Activated CD4-positive, alpha-beta T cell treated with anti-CD3 and anti-CD28 coated beads, Interleukin-2, Interleukin-4, amounts not matched to agents 100 ng/mL and 50 ng/mL, durations not matched to agents 16 hours and 8 hours (primary cell): ENCODE data around the gene KCNT2.
"Not testable (repeated sequence)": the region's sequence is repeated elsewhere in the genome, so short reads cannot be mapped to it uniquely, and the experiment has no call there.

Source experiments
- DNase-seq: peaks from one replicate; pipeline ENCODE4 v3.0.0-alpha.2; 2020; ENCODE audit warnings: low spot score

KCNT2 gene

DNA sequence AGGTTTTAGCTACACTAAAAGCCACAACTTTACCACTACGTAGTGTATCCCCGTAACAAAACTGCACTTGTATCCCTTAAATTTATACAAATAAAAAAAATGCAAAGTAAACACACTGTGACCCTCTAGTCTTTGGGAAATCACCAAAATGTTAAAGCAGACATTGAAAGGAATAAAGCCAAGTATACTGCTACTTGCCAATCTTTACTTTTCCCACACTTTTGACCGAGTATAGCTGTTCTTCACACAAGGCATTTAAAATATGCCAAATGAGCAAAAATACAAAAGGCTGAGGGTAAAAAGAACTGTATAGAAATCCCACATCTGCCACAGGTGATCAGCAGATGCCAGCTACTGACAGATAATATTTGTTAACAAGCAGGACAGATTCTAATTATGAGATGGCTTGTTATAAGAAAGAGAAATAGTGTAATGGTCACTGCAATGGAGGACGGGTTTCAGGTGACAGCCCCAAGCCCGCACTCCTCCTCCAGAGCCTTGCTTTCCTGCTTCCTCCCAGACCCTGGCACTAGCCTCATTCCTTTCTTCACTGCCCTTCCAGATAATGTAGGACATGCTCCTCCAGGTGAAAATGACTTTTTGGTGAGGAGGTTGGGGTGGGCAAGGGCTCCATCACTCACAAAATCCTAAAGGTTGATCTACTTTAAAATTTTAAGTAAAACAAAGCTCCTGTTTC lies 18.1 kb downstream of the KCNT2 start:
- no peak for DNase-seq

DNA sequence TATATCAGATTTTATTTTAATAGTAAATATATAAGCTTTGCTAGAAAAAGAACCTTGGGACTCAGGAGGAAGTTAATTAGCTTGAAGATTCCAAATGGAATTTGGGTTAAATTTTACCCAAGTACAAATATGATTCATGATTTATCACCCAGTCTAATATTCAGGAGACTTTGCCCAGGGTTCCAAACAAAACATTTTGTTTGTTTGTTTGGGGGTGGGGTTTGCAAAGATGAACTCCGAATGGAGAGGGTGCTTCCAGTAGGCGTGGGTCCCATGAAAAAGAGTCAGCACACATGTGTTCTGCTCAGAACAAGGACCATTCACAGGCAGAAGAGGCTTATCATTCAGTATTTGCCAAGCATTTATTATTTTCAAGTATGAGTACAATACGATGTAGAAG lies 23.5 kb downstream of the KCNT2 start:
- no peak for DNase-seq

DNA sequence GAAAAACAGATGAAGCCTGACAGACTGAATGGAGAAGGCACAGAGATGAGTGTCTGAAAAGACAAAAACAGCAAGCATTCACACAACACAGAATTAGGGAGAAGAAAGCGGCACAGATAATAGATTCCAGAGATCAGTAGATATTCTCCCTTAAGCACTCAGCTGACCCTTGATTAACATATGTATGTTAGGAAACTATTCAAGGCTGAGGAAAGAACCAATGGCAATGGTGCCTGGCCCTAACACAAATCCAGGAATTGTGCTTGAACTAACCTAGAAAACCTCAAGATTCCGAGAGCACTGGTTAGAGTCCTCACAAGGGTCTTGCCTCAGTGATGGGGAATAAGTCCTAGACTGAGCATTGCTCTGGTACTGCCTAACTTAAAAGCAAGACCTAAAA lies 30.9 kb downstream of the KCNT2 start:
- DNase-seq, result no peak

DNA sequence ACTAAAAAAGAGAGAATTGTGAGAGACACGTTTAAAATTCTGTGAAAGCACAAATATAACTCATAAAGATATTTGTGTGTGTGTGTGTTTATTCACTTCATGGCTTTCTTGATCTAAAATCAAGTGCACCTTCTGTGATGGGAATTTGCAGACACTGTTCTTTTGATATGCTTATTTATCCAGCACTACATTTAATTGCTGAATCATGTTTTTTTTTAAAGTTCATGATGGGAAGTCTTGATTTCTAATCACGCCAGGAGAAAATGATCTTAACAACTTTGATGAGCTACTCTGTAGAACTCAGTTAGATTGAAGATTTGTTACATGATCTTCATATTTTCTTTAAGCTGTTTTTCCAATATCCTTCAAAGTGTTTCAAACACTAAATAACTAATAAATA lies 35.0 kb downstream of the KCNT2 start:
- no peak for DNase-seq

DNA sequence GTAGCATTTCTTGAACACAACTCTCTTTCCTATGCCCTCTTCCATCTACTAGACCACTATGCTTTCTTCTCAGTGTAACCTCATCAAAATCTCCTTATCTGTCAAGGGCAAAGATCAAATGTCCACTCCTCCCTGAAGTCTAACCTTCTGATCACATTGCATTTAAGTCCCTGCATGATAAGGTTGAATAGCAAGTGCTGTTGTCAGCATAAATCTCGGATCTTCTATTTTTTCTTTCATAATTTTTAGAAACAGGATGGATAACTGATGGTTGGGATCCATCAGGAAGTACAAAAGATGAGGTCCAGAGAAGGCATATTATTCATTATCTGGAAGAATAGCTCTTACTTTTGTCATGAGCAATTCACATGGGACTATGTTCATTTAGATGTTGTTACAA lies 41.0 kb downstream of the KCNT2 start:
- no peak for DNase-seq

DNA sequence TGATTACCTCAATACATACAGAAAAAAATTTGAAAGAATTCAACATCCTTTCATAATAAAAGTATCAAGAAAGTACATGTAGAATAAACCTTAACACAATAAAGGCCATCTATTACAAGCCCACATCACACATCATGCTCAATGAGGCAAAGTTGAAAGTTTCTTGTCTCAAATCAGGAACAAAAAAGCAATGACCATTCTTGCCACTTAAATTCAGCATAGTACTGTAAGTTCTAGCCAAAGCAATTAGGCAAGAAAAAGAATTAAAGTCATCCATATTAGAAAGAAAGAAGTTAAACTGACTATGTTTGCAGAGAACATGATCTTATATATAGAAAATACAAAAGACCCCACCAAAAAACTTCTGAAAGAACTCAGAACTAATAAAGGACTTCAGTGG lies 44.5 kb downstream of the KCNT2 start:
- no peak for DNase-seq

DNA sequence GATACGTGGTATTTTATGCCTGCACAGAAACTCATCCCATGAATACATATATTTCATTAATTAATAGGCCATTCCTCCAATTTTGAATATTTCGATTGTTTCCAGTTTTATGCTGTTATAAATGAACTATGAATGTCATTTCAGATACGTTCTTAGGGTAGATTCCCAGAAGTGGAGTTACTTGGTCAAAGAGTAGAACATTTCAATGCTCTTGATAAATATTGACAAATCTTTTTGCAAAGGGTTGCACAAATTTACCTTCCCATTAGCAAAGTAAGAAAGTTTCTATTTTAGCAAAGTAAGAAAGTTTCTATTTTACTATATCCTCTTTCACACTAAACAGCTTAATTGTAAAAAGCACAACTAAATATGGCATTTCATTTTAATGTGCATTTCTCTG lies 48.9 kb downstream of the KCNT2 start:
- no peak for DNase-seq

DNA sequence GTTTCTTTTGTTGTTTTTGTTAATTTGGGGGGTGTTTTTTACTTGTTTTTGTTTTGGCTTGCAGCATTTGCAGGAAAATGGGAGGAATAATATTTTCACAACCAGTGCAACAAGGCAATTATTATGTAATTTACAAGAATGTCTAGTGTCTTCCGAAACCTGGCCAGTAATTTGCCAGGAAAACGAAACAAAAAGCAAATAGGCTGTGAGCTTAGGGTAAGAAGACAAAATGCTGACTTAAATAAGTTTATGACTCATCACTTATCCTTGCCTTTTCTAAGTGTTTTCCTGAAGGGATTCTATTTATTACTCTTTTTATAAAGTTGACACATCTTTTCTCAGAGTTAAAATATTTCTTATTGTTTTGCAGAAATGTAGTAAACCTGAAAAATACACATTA lies 49.8 kb downstream of the KCNT2 start:
- no peak for DNase-seq

DNA sequence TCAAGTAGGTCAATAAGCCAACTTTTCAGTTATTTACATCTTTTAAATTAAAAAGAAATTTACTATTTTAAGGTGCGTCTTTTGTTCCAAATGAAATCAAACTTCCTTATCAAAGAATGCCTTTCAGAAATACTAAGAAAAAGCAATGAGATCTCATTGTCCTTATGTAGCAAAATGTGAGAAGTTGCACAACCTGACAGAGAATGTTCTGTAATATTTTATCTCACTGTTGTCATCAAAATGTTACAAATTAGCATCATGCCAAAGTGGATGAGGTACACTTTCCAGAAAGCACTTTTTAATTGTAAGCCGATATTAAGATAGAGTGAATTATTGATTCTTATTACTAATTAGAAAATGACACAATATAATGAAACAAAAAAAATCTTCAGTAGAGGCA lies 50.4 kb downstream of the KCNT2 start:
- DNase-seq, result no peak

DNA sequence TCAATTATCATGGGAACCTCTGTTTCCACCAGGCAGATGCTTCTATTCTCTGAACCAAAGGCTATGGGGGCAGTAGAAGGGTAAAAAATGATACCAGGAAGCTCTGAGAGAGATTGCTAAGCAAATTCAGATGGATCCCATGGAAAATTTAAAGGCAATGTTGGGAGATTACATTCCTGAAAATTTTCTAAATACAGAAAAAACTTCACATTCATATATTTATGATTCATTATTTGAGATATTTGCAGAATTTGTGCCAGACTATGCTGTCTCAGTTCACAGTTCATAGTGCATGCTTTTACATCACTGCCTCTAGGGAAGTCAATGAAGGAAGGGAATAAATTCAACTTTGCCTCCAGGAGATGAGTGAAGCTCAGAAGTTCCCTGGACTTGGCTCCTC lies 57.5 kb downstream of the KCNT2 start:
- no peak for DNase-seq

DNA sequence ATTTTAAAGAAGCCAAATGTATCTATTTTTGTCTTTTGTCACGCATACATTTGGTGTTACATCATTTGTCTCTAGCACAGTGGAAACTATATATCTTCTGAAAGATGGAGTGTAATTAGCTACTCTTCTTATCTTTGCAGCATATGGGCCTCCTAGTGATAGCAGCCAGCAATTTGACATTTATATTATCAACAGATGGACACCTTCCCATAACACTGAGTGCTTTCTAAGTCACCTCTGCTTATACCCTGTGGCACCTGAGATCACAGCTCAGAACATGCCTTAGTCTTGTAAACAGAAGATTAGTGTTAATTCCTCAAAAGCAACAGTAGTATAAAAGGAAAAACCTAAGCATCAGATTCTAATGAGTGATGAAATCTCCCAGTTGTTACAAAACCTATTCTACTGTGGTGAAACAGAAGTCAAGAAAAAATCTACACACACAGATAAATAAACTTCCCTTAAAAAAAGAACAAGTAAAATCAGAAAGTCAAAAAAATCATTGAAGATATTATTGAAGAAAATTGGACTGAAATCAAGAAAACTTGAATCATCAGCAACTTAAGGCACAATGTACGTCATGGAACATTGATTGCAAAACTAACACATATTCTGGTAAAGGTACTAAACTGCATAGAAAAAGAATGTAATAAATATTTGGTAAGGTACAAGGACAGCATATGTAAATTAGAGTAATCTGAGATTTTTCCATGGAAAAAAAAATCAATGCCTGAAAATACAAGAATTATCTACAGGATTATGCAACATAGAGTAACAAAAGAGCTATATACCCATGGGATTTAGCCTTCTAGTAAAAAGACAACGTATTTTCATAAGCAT lies 61.7 kb downstream of the KCNT2 start:
- no peak for DNase-seq

DNA sequence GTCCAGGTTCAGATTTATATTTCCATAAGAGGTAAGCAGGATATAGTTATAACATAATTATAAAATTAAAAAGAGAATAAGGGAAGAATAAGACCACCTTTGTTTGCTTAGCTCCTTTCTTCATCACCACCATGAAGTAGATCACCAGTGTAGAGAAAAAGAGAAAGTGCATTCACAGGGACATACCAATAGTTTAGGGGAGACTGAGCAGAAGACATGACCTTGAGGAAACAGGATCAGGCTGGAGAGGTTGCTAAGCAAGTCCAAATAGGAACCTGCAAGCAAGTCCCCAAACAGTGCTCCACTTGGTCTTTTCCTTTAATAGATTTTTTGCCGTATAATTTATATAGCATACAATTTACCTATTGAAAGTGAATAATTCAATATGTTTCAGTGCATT lies 63.0 kb downstream of the KCNT2 start:
- DNase-seq, result no peak

DNA sequence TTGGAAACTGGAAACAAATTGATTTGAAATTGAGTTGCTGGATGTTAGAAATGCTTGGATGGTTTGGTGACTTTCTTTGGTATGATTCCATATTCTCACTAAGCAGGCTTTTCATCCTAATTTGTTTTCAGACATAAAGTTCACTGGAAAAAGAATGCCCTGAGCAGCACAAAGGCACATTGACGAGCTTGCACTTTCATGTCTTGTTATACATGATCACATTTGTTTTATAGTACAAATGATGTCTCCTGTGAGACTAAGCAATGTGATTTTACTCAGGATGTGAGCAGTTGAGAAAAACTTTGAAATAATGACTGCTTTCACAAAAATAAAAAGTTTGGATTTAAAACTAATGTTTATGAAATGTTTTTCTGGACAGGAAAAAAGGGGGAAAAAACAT lies 63.6 kb downstream of the KCNT2 start:
- no peak for DNase-seq

DNA sequence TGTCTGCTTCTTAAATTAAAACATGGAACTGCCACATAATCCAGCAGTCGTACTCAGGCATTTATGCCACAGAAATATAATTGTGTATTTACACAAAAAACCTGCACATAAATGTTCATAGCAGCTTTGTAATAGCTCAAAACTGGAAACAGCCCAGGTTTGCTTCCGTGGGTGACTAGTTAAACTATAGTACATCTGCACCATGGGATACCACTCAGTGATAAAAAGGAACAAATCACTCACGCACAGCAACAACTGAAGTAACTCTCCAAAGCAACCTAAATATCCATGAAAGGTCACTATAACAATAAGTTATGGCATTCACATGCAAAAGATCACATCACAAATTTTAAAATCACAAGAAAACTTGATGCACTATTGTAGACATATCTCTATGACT lies 64.4 kb downstream of the KCNT2 start:
- DNase-seq, result no peak

DNA sequence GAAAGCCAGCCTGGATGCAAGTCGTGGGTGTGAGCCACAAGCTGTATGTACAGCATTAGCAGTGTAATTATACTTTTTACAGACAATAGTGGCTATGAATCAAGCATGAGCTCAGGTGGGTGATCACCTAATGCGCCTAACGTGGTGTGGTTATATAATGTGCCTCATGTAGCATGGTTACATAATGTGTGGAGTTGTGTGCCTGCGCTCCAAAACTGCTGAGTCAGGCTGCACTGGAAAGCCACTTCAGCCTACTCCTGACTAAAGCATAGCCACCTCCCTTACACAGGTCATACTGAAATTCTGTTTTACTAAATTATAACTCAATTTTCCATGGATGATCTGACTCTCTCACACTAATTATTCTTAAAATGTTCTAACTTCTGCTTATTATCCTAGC lies 69.8 kb downstream of the KCNT2 start:
- no peak for DNase-seq

DNA sequence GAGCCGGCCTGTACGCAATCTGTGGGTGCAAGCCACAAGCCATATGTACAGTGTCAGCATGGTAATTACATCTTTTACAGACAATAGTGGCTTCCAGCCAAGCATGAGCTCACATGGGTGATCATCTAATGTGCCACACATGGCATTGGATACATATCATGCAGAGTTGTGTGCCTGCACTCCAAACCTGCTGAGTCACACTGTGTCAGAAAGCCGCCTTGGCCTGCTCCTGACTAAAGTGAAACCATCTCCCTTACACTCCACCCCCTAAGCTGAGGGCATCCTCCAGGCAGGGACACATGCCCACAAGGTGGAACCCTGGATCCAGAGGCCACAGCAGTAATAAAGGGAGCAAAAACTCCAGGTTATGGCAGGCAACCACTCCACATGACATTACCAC lies 72.5 kb downstream of the KCNT2 start:
- DNase-seq, result no peak

DNA sequence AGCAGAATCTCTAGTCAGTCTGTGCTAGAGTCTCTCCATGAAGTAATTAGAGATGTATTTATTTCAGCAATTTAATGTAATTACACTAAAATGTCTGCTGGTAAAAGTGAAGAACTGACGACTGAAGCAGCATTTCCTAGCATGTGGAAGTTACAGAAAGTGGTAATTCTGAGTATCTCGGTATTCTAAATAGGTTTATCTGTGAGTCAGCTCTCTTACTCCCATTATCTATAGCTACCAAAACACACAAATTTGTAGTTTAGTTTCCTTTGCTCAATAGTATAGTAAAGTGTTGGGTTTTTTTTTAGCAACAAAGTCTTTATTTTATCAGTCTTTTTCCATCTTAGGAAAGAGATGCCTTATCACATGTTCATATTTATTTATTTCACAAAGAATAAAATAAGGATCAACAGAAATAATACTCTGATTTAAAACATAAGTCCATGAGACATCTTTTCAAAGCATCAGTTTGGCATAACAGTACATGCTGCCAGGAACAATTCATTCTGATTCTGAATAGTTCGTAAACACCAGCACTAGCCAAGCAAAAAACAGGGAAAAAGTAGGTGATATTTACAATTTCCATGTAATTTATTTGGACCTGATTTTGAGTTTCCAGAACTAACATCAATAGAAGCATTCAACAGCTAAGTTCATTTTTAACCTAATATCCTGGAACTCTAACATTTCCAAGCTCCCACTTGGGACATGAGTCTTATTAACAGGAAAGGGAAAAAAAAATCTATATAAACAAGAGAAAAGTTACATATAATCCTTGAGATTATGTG lies 76.3 kb downstream of the KCNT2 start:
- no peak for DNase-seq

DNA sequence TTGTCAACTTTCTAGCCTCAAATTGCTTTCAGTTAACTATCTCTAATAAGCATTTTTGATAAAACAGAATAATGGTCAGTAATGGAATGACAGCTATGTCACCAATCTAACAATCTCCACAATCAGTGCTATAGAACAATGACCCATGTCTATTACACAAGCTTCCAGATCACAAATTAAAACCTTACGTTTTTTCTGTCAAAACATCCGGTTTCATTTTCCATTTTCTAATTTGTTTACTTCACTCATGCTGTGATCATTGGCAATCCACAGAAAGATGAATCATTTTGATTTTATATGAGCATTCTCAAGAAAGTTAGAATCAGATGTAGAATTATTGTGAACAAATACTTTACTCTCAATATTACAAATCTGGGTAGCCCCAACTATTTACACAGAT lies 80.3 kb downstream of the KCNT2 start:
- DNase-seq, result no peak

DNA sequence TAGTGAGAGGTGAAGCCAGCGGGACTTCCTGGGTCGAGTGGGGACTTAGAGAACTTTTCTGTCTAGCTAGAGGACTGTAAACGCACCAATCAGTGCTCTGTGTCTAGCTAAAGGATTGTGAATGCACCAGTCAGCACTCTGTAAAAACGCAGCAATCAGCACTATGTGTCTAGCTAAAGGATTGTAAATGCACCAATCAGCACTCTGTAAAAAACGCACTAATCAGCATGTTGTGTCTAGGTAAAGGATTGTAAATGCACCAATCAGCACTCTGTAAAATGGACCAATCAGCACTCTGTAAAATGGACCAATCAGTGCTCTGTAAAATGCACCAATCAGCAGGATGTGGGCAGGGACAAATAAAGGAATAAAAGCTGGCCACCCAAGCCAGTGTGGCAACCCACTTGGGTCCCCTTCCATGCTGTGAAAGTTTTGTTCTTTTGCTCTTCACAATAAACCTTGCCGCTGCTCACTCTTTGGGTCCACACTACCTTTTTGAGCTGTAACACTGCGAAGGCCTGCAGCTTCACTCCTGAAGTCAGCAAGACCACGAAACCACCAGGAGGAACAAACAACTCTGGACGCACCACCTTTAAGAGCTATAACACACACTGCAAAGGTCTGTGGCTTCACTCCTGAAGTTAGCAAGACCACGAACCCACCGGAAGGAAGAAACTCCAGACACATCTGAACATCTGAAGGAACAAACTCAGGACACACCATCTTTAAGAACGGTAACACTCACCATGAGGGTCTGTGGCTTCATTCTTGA lies 85.5 kb downstream of the KCNT2 start:
- DNase-seq, result not testable (repeated sequence)

DNA sequence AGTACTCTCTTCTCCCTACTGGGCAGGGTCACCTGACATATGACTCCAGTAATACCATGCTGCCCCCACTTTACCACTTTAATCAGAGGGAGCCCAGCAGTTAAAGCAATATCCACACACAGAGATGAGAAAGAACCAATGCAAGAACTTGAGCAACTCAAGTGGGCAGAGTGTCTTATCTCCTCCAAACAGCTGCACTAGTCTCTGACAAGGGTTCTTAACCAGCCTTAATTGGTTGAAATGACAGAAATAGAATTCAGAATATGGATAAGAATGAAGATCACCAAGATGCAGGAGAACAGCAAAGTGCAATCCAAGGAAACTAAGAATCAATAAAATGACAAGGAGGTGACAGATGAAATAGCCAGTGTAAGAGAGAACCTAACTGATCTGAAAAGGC lies 91.0 kb downstream of the KCNT2 start:
- no peak for DNase-seq

DNA sequence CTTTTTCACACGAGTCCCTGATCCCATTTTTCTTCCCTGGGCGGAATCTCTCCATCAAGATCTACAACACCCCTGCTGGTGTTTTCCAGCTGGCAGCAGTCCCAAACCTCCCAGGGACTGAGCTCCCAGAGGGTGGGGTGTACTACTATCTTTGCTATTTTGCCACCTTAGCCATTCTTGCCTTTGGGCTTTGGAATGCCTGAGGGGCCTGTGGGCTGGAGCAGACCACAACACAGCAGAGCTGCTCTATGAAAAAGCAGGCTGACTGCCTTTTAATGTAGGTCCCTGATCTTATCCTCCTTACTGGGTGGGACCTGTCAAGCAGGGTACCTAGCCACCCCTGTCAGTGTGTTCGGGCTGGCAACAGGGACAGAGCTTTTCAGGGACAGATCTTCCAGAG lies 91.9 kb downstream of the KCNT2 start:
- DNase-seq, result no peak

DNA sequence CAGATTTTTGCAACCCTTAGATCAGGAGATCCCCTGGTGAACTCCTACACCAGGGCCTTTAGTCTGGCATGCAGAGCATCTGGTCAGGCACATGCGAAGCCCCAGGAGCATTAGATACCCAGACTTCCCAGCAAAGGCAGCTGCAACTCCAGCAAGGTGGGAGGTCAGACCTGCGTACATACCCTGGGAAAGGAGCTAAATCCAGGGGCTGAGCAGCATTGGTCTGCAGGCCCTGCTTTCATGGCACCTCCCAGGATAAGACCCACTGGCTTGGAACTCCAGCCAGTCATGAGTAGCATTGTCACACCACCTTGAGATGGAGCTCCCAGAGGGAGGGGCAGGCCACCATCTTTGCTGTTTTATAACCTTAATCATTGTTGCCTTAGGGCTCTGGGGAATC lies 92.3 kb downstream of the KCNT2 start:
- DNase-seq, result no peak
